ENCODE measurements around the gene GPAM.

The GPAM gene

GRCh38 chr10:112132435-112132834 is 51.1 kb downstream of the GPAM start:
- H3K4me3 ChIP-seq (ENCODE audit: low read depth, low read length) = no peak overlapping the region
- no peak for TF ChIP-seq CTCF (IDR thresholded peaks at IDR 0.05; ENCODE audit: low read depth, low read length)

- no peak for TF ChIP-seq CTCF (IDR thresholded peaks at IDR 0.05; ENCODE audit: low read depth, low read length)
- H3K4me3 ChIP-seq (ENCODE audit: low read depth, low read length) = no peak overlapping the region
Observed at GRCh38 chr10:112131996-112132395, 51.6 kb downstream of the GPAM start.

DNA sequence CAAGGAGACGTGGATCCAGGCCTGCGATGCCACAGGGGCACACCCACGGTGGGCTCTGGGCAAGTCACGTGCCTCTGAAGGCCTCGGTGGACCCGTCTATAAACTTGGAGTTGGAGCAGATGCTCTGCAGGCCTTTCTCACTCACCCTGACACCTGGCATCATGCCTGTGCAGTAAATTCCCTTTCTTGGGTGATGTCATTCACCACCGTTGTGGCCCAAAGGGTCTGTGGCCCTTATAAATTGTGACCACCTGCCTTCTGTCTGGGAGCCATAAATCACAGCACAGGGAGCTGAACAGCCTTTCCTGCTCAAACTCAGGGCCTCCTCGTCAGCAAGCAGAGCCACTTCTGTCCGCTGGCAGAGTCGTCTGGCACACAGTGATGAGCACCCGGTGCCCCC is 52.2 kb downstream of the GPAM start:
- no peak overlapping the region for H3K4me3 ChIP-seq (ENCODE audit: low read depth, low read length)
- TF ChIP-seq CTCF (IDR thresholded peaks at IDR 0.05; ENCODE audit: low read depth, low read length) = no peak

GRCh38 chr10:112126901-112127300 is 56.7 kb downstream of the GPAM start:
- H3K4me3 ChIP-seq (ENCODE audit: low read depth, low read length) = no peak overlapping the region
- no peak for TF ChIP-seq CTCF (IDR thresholded peaks at IDR 0.05; ENCODE audit: low read depth, low read length)

- TF ChIP-seq CTCF (IDR thresholded peaks at IDR 0.05; ENCODE audit: low read depth, low read length) = no peak
- no peak overlapping the region for H3K4me3 ChIP-seq (ENCODE audit: low read depth, low read length)
Observed at GRCh38 chr10:112126172-112126571, 57.4 kb downstream of the GPAM start.

DNA sequence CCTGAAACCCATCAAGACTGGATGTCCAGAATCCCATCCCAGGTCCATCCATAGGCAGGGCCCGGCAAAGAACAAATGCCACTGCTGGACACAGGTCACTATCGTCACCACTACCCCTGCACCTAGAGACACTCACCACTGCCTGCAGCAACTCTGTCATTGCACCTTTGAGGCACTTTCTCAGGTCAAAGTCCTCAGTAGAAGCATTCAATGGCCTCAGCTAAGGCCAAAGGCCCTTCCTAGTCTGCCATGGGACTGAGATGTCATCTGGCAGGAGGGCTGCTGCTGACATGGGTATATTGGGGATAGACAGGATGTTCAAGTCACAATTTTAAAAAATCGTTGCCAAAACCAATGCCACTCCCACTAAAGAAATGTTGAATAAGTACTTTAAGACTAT is 58.7 kb downstream of the GPAM start:
- TF ChIP-seq CTCF (IDR thresholded peaks at IDR 0.05; ENCODE audit: low read depth, low read length) = no peak
- no peak overlapping the region for H3K4me3 ChIP-seq (ENCODE audit: low read depth, low read length)

DNA sequence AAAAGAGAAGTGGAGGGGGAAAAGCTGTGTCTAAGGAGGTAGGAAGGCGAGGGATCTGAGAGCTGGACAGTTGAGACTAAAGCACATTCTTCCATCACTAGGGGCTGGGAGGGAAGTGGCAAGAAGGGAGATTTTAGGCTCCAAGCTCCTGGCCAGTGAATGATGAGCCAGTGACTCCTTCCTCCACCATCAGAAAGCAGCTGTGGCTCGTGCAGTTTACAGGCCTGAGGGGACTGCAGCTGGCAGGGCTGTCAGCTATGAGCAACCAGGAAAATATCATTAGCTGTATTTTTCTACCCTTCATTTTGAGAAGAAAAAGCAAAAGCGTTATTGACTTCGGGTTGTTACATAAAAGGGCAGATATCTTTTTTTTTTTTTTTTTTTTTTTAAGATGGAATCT is 60.7 kb downstream of the GPAM start:
- no peak overlapping the region for H3K4me3 ChIP-seq (ENCODE audit: low read depth, low read length)
- no peak for TF ChIP-seq CTCF (IDR thresholded peaks at IDR 0.05; ENCODE audit: low read depth, low read length)

Measured in WI38 (cell line).